SIG-M5 treated with dmso at 0.1 percent for 504 hours (cell line): ENCODE measurements around the gene PRKCH.
A peak's percentile ranks its signal among the peaks of the same experiment; 100 is the strongest.

Source experiments
- DNase-seq: peaks from one replicate; lab custom pipeline; 2025; ENCODE audit not compliant: unreplicated experiment; lab: John Stamatoyannopoulos, UW

The PRKCH gene

DNA sequence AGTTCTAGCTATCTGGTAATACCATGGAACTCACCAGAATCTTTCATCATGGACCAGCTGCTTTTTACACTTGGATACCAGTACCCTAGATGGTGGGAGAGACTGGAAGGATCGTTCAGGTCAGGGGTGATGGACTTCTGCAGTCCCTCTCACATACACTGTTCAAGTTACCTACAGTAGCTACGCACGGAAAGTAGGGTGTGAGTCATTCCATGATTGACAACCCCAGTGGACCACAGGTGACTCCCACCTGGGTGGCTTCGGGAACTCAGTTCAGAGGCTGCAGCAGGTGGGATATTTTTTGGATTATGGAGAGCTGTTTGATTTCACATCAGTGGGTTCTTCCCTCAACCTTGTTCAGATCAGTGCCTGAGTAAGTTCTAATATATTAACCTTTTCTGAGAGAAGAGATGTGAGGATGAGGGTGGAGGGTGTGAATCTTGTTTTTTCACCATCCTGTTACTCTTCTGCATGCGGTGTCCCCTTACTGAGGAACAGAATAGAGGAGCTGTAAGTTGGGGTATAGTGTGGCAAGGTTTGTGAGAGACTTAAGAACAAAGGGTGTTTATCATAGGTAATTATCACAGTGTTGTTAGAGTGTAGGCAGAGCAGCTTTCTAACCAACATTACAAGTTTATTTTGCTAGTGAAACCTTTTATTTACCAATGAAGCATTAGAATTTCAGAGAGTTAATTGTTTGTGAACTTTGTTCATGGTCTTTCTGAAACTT is 39.6 kb downstream of the PRKCH start:
- DNase-seq = no peak

DNA sequence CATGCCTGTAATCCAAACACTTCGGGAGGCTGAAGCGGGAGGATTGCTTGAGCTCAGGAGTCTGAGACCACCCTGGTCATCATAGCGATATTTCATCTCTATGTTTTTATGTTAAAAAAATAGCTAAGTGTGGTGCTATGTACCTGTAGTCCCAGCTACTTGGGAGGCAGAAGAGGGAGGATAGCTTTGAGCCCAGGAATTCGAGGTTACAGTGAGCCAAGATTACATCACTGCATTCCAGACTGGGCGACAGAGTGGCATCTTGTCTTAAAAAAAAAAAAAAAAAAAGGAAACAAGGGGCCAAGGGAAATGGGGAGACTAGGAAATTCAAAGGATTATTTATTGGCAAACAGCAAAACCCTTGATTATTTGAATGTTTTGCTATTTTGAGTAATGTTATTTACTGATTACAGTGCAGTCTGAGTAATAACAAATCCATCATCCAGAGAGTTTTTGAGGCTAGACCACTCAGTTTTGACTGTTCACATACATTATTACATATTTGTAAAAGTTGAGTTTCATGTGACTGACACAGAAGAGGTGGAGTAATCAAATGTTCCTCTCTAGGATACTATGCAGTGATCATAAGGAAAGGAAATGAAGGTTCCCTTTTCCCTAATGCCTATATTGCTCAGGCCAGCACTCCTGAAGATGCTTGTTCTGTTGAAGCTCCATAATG is 40.8 kb downstream of the PRKCH start:
- DNase-seq = no peak

GRCh38 chr14:61364243-61364642 is 42.9 kb downstream of the PRKCH start:
- no peak for DNase-seq

DNA sequence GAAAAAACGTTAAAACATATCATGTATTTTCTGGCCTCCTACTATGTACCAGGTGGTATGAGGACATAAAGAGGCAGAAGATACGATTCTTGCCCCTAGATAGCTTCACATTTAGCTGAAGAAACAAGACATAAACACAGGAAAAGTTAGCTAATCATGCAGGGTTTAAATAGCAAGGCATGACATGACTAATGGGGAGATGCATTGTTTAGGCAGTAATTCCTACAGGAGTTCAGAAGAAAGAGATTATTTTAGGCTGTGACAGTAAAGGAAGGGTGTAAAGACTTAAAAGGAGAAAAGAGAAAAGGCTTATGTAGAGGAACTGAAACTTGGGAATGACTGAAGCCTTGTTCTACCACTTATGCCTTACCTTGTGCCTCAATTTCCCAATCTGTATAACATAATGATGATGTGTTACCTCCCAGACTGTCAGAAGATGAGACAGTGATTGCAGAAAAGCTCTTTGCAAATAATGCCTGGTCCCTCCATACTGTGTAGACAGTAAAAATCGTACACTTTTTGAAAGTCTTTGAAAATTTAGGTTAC is 44.4 kb downstream of the PRKCH start:
- DNase-seq = no peak

DNA sequence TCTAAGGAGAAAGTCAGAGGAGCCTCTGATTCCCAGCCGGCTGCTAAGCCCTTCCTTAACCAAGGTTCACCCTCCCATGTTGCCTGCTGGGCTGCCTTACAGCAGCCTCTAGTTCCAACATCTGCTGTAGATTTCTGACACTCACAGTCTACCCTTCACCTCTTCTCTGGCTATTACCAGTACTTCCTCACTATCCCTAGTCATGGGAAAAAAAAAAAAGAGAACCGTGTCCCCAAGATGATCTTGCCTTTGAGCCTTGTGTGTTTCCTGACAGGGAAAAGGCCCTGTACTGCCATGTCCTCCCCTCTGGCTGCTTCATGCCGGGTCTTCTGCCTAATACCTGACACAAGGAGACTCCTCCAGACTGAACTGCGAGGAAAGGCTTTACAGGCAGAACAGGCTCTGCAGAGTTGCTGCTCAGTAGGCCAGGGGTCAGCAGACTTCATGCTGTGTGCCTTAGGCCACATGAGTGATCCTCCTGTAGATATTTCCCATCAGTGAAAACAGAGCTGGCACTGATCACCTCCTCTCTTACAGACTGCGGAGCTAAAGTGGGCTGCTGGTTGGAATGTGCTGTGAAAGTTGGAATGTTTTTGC is 46.8 kb downstream of the PRKCH start:
- peak; percentile 35 for DNase-seq

- no peak for DNase-seq
Measured at GRCh38 chr14:61368781-61369453, 47.5 kb downstream of the PRKCH start.

DNA sequence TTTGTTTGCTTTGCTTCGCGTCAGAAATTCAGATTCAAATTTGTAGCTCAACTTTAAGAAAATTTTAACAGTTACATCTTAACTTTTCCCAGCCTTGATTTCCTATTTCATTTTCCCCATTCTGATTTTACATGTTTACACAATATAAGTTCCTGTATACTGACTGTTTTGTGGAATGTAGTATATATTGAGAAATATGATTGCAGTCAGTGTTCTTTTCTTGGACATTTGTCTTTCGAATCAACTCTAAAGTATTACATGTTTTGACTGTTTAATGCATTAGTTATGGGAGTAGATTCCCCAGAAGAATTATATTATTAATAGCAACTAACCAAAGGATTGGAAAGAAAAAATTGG is 48.1 kb downstream of the PRKCH start:
- no peak for DNase-seq

GRCh38 chr14:61372379-61372778 is 51.0 kb downstream of the PRKCH start:
- no peak for DNase-seq

- no peak for DNase-seq
Measured at GRCh38 chr14:61372842-61373555, 51.6 kb downstream of the PRKCH start.

DNA sequence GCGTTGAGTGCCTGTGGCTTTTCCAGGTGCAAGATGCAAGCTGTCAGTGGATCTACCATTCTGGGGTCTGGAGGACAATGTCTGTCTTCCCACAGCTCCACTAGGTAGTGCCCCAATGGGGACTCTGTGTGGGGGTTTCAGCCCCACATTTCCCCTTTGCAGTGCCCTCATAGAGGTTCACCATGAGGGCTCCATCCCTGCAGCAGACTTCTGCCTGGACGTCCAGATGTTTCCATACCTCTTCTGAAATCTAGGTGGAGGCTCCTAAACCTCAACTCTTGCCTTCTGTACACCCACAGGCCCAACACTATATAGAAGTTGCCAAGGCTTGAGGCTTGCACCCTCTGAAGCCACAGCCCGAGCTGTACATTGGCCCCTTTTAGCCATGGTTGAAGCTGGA is 52.9 kb downstream of the PRKCH start:
- DNase-seq = no peak

DNA sequence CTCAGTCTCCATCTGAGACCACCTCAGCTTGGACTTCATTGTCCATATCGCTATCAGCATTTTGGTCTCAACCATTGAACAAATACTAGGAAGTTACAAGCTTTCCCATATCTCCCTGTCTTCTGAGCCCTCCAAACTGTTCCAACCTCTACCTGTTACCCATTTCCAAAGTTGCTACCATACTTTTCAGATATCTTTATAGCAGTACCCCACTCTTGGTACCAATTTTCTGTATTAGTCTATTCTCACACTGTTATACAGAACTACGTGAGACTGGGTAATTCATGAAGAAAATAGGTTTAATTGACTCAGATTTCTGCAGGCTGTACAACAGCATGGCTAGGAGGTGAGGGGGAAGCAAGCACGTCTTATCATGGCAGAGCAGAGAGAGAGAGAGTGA is 53.8 kb downstream of the PRKCH start:
- DNase-seq = no peak

- DNase-seq = no peak
Measured at GRCh38 chr14:61376314-61376713, 54.9 kb downstream of the PRKCH start.

GRCh38 chr14:61377749-61378148 is 56.4 kb downstream of the PRKCH start:
- DNase-seq = no peak

- no peak for DNase-seq
Measured at GRCh38 chr14:61379639-61380184, 58.3 kb downstream of the PRKCH start.

DNA sequence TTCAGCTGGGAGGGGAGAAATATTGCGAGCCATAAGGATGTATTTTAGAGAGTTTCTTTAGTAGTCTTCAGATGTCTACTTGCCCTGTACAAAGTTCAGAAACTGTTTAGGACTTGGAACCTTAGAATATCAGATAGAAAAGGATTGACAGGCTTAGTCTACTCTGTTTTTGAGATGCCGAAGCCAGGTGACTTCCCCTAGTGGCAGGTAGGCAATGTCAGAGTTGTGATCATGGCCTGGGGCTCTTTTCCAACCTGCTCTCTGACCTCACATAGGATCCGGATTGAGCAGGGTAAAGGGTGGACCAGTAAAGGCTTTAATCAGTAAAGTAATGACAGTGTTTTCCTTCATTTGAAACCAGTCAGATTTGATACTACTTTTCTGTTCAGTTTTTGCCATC is 59.6 kb downstream of the PRKCH start:
- peak; percentile 34 for DNase-seq

DNA sequence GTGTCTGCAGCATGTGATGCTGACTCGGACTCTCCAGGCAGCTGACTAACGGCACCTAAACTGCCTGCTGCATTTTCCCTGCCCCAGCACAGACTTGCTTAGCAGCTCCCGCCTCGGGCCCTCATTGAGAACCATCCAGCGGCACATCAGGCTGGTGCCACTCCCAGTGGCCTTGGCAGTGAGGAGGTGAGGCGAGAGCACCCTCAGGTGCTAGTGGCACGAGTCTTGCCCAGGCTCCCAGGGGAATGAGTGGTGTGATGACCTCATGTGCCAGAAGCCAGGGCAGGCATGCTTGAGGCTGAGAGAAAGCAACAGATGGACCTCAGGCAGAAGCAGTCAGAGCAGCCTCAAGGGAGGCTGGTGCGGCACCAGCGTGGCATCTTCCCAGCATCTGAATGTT is 60.2 kb downstream of the PRKCH start:
- DNase-seq = no peak

- DNase-seq = no peak
Measured at GRCh38 chr14:61382842-61383241, 61.5 kb downstream of the PRKCH start.

DNA sequence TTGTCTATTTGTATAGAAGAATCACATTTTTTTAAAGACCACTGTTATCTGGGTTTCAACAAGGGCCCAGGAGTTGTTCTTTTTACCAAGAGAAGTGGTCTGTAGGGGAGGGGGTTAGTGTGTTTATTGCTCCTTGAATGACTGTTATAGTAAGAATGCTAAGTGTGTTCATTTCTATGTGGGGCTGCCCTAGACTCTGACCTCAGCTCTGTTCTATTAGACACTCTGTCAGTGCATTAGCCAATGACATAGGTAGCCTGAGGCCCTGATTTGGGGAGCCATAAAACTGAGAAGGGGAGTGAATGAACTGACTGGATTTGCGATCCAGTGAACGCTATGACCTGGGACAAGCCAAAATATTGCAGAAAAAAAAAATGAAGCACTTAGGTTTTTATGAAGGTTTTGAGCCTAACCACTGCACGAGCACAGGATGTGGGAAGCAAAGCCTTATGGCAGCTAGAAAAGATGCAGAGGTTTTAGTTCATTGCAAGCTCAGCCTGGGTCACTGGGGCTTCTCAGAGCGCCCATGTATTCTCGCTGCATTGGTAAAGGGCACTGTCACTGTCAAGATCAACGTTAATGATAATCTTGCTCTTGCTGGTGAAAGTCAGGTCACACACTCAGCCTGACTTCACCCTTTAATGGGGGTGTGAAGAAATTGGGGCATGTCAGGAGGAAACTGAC is 63.8 kb downstream of the PRKCH start:
- DNase-seq = no peak

- DNase-seq = no peak
Measured at GRCh38 chr14:61386173-61386772, 64.9 kb downstream of the PRKCH start.

DNA sequence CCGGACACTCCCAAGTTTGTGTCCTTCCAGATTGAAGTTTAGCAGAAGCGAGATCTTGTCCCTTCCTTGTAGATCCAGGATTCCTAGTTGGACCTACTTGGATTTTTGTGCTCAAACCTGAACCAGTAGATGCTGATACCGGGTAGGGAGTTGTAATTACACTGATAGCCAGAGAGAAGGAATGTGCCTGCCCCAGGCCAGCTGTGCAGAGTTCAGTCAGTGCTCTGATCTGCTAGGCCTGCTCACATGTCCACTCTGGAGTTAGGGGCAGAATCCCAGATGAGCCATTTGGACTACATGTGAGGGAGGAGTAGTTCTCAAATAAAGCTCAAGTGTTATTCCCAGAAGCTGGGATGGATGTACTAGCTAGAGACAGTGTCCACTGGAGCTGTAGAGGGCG is 65.7 kb downstream of the PRKCH start:
- no peak for DNase-seq
